ENCODE data around the gene STN1.
A peak's percentile ranks its signal among the peaks of the same experiment; 100 is the strongest.
"Not testable (repeated sequence)": the region's sequence is repeated elsewhere in the genome, so short reads cannot be mapped to it uniquely, and the experiment has no call there.

Gene STN1

DNA sequence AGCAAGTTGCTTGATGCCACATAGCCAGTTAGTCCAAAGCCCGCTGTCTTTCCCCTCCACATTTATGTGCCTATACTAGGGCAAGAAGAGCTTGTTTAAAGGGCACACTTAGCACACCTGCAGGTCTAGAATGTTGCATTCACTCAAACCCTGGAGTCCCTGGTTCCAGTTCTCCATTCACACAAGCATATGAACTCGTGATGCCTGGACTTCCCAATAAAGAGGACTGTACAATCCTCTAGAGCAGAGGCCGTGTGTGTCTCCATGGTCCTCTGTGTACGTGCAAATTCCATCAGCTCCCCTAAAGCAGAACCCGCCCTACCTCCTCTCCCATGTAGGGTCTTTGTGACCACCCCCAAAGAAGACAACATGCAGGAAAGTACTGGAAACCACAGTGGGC is 59.6 kb downstream of the STN1 start:
- DNase-seq: no peak

DNA sequence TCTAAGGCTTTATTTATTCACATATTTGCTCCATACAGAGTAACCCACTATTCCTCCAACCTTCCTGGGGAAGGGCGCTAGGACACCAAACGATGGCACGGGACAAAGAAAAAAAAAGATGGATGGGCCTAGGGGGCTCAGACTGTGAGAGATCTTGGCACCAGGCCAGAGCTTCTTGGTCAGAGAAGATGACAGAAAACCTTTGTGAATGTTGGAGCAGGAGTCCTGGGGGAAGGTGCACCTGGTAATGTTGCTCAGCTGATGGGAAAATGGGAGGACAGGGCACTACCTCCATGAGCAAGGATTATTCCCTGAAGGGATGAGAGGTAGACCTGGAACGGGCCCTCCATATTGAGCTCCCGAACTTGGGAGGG is 61.2 kb downstream of the STN1 start:
- DNase-seq: no peak

DNA sequence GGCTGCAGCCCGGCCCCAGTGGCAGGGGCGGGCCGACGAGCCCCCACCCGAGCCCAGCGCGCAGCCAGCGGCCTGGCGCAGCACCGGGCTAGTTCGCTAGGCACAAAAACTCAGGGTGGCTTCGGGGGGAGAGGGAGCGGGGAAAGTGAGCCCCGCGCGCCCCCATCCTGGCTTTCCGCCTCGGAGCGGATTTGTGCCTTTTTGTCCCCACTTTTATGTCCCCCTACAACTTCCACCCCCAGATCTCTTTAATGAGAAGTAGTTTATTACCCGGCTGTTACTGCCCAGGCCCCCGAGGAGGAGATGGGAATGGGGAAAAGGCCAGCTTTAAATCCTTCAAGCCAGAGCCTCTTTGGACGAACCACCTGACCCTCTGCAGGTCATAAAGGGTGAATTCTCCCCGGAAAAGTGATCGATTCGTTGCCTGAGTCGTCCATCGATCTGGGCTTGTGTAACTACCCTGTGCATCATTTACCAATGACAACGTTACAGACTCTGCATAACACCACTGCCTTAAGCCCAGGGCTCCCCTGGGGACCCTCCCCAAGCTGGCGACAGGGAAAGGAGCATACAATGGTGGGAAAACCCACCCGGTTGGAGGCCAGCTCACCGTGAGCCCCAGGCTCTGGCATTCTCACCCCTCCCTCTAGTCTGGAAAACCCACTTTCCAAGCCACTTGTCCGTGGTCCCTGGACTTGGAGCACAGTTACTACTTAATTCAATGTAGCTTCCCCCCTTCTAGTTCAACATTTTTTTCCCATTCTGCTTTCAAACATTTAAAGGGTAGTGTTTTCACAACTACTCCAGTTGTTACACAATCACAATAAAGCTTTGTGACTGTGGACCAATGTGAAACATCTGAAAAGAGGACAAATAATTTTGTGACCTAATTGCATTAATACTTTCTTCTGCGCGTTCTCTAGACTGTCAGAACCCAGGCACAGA is 61.9 kb downstream of the STN1 start:
- DNase-seq: no peak

DNA sequence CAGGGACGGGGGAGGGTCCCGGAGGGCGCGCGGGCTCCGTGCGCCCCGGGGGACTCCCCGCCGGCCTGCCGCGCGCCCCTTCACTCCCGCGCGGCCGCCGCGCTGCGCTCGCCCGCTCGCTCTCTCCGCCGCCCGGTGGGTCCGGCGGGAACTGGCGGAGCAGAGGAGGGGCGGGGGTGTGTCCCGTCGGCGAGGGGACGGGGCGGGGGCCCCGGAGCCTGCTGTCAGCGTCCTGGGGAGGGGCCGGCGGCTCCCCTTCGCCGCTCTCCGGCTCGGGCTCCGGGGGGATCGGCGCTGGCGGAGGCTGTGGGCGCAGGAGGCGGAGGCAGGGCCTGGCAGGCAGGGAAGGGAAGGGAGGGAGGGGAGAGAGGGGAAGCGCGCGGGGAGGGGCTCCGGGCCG is 62.6 kb downstream of the STN1 start, which contains the start of gene SH3PXD2A:
TSS of gene SH3PXD2A (minus strand) at position 153 of the 400 bp plus-strand sequence. CDS start 310 bp downstream, outside the sequence.
- DNase-seq: peak; percentile 16

DNA sequence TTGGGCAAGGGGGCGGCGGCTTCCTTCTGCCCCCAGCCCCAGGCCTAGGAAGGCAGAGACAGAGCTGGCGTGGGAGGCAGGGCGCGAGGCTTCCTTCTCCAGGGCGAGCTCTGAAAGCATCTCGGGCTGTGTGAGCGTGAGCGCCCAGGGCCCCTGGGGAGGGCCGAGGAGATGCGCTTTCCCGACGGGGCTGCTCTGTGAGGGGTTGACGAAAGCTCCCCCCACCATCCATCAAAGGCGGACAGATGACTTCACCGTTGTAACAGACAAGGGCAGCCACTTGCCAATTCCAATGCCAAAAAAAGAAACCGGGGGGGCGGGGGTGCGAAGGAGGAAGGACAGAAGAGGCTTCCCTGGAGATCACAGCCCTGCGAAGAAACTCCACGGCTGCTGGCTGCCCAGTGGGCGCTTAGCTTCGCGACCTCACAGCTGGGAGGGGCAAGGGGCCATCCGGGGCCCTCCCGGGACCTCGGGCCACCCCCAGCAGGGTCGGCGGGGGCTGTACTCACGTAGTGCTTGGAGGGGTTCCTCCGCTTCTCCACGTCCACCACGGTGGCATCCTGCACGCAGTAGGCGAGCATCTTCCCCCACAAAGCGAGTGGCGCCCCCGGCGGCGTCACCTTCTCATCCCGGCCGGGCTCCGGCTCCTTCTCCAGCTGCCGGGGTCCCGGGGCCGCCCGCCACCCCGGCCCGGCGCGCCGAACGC is 63.1 kb downstream of the STN1 start:
- no peak for DNase-seq

DNA sequence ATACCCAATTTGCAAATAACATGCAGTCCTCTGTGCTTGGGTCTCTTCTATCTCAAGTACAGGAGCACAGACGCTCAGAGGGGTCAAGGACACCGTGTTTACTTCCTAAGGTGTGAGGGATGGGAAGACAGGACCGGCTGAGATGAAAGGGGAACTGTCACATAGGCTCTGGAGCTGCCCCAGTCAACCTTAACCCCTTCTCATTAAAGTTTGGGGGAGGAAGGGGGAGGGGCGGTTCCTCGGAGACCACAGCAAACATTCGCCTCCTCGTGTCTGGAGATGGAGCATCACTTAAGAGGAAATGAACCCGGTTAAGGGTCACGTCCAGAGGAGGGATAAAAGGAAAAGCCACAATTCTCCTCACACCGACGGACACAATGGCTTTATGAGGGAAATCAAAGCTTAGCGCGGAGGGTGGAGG is 63.7 kb downstream of the STN1 start:
- DNase-seq: no peak

DNA sequence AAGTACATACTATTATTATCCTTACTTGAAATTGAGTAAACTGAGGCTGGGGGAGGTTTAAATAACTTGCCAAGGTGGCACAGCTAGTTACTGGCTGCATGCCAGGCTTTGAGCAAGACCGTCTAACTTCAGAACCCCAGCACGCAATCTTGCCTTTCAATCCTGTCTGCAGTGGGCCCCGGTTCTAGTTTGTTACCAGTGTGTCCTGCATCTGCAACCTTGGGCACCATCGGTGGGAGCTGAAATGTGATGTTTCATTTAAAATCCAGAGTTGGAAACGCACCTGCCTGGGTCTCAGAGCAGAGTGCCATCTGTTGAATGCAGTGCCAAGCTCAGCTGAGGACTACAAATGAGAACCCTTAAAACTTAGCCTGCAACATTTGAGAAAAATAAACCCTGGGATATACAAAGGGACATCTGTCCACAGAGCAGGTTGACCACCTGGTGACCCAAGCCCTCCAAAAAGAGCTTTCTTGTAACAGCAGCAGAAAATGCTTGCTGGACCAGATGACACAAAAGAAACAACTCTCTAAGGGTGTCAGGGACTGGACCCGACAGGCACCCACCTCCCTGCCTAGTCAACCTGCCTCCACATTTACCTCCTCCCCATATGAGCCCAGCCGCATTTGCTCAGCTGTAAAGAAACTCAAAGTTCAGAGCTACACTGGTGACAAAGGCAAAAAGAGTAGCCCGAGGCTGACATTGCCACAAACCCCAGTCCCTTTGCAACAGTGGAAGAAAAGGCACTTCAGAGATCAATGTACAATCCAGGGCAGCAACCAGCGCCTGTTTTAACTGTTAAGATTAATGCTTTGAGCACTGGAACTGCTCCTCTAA is 64.3 kb downstream of the STN1 start:
- no peak for DNase-seq

DNA sequence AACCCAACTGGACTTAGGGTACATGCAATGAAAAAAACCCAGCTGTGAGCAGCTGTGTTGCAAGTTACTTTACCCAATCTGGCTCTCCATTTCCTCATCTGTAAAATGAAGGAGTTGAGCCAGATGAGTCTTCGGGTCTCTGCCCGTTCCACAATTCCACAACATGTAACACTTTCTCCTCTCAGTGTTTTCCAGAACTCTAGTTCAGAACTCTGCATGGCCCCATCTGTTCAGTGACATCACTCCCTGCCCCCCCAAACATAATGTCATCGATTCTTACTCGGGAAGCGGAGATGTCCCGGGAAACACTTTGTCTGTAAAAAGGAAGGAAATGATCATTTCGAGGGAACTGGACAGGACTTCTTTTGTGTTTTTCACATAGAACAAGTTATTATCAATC is 65.1 kb downstream of the STN1 start:
- no peak for DNase-seq

DNA sequence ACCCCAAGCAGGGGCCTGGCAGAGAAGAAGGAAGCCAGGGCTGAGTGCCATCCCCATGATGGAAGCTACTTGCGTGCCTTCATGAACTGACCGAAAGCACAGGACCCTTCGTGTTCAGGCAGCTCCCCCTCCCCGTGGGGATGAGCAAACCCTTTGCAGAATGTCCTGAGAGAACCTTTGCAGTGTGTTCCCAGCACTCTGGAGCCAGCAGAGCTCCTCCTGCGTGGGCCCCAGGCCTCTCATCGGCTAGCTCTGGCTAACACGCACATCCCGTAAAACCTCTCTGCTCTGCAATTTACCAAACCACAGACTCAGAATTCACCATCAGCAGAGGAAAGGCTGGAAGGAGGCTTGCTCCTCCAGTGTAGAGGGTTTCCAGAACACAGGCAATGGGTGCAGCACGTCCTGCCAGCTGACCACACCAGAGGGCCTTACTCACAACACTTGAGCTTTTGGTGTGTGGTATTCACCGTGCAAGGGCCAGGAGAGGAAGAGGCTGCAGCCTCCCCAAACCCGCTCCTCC is 65.7 kb downstream of the STN1 start:
- DNase-seq: no peak

DNA sequence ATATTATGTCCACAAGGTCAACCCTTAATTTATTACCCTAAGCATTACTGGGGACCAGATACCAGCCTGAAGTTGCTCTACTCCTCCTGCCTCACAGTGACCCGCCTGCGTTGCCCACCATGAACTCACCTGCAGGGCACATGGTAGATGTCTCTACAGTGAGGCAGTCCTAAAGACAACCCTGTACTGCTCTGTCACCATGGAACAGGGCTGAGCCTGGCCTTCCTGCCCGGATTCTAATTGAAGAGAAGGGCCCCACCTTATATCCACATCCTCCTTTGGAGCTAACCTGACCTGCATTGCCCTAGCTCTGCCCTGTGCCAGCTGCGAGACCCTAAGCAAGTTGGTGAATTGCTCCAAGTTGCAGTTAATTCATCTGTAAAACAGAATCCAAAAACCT is 66.7 kb downstream of the STN1 start:
- DNase-seq: no peak

DNA sequence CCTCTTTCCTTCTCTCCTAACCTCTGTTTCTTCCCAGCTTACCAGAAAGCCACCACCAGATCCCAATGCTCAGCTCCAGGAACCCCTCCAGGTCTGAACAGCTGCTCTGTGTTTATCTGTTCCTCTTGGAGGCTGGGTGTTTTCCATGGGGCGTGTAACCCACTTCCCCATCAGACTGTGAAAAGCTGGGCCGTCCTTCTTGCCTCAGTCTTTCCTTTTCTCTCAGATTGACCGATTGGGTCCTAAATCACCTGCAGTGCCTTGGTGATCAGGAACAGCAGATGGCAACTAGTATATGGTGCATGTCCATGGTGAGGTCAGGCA is 67.5 kb downstream of the STN1 start:
- DNase-seq: no peak

DNA sequence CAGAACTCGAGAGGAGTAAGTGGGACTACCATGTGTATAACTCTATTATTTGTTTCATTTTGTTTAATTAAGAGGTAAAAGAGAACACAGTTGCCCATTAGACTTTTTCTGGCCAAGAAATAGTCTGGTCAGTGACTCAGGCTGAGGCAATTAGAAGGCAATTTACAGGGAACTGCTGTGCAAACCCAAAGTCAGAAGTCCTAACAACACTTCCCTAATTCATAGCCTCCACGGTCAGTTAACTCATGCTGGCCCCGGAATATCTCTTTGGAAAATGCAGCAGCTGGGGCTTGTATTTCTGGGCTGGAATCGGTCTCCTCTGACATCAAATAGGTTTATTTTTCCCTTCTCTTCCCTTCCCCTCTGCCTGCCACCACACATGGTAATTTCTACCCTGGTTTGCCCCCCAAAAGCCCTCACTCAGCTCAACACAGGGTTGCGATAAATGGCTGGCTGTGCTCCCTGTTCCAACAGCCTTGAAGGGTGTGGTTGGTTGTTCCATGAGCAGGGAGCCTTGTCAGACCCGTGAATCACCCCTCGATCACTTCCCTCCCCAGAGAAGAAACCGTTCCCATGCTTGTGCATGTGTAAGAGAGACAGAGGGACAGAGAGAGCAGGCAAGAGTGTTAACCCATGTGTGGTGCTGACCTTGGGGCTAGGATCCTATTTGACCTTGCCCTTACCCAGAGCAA is 68.0 kb downstream of the STN1 start:
- DNase-seq: no peak

DNA sequence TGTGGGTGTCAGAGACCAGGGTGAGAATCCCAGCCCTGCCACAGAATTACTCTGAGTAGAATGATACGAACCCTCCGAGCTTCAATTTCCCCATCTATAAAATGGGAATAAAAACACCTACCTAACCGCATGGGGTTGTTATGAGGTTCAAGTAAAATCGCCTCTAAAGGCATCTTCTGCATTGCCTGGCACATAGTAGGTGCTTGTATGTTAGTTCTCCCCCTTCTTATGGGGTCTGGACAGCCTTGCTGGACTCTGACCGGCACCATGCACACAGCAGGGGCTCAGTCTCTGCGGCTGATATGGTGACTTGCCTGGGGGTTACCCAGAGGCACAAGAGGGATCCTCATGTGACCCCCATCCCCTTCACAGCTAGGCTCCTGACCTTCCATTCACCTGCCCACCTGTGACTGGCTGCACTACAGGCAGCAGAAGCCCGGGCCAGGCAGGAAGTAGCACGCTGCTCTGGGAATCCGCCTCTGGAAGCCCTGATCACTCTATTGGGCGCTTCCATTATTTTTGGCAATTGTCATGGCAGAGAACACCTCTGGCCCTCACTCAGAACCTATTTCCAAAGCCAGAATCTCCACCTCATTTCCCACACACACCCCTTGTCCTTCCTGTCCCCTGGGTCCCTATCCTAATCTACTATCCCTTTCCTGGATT is 68.6 kb downstream of the STN1 start:
- DNase-seq: no peak

DNA sequence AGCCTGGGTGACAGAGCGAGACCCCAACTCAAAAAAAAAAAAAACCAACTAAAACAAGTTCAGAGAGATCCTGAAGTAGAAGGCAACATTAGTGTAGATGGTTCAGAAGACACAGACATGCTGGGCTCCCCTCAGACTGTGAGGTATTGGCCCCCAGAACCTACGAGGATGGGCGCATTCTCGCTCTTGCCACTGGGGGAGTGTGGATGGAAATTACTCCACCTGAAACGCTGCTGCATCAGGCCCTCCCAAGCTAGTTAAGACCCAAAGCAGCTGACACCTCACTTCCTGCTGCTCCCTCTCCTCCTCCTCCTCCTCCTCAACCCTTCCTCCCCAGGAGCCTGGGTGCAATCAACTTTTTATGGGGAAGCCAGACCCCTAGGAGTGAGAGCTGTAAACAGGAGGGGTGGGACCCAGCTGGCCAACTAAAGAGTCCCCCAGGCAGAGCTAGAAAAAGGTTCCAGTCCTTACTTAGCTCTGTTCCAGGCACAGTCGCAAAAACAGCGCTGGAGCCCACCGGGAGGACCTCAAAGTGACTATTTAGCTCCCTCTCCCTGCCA is 70.0 kb downstream of the STN1 start:
- no peak for DNase-seq

DNA sequence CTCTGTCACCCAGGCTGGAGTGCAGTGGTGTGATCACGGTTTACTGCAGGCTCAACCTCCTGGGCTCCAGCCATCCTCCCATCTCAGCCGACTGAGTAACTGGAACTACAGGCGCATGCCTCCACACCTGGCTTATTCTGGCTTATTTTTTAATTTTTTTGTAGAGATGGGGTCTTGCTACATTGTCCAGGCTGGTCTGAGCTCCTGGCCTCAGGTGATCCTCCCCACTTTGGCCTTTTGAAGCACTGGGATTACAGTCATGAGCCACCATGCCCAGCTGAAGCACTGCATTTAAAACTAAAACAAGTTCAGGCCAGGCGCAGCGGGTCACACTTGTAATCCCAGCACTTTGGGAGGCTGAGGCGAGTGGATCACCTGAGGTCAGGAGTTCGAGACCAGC is 70.6 kb downstream of the STN1 start:
- no peak for DNase-seq

DNA sequence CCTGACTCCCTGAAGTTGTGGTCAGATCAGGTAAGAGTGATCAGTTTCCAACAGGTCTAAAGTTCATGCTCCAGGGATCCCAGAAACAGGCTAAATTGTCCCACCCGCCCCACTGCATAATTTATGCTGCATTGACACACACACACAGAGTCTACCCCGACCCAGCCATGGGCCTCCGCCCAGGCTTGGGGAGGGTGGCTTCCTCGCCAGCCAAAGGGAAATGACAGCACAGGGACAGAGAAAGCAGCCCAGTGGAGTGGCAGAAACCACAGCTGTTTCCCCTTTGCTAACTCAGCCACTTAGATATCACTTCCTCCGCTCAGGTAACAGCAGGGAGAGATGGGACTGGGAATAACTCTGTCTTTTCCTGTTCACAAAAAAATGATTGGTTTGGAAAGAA is 72.0 kb downstream of the STN1 start:
- no peak for DNase-seq

DNA sequence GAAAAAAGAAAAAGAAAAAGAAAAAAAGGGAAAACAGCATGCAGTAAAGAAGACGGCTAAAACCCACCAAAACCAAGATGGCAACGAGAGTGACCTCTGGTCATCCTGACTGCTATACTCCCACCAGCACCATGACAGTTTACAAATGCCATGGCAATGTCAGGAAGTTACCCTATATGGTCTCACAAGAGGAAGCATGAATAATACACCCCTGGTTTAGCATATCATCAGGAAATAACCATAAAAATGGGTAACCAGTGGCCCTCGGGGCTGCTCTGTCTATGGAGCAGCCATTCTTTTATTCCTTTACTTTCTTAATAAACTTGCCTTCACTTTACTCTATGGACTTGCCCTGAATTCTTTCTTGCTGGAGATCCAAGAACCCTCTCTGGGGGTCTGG is 72.6 kb downstream of the STN1 start:
- DNase-seq: not testable (repeated sequence)

DNA sequence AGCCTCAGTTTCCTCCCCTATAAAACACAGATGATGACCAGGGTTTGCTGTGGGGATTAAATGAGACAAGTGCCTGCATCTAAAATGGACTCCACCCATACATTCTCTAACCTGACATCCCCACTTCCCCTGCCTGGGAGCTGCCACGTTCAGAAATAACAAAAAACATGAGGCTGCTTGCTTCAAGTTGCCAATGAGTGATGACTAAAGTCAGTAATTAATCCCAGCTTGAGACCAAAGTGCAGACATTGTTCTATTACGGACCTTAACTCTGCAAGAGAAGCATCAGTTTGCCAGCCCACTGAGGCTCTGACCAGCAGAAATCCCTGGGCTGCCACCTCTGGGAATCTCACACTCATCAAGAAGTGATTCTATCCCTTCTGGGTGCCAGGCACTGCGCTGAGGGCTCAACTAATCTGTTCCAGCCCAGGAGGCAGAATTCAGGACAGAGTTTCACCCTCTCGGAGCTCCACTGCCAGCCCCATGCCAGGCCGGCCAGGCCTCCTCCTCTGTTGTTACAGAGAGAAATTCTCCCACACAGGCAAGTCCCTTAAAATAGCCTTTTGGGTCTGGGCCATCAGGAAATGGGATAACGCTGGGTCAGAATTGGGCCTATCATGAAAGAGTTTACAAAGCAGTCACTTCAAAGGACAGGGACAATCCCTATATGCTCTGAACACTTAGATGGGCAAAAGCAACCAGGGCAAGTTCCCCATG is 74.0 kb downstream of the STN1 start:
- no peak for DNase-seq

DNA sequence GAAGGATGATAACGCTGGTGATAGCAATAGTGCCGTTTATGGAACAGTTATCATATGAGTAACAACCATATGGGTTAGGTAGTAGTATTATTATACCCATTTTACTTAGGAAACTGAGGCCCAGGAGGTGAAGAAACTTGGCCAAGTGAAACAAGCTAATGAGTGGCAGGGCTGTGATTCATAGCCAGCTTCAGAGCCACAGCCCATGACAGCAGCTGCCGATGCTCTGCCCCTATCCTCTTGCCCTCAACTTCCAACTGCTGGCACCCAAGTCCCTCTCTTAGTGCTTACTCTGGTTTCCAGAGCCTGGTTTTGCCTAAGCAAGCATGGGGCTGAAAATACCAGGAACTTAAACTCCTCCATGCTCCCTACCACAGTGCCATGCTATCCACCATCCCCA is 74.9 kb downstream of the STN1 start:
- DNase-seq: no peak

DNA sequence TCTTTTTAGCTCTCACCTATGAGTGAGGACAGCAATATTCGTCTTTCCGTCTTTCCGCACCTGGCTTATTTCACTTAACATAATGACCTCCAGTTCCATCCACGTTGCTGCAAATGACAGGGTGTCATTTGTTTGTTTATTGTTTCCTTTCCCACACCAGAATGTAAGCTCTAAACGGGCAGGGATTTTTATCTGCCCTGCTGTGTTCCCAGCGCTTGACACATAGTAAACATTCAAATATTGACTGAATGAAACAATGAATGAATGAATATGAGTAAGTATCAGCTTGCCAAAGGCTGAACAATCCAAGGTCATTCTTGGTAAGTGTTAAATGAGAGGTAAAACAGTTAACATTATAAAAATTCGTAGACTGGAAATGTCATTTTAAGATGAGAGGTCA is 75.4 kb downstream of the STN1 start:
- no peak for DNase-seq

DNA sequence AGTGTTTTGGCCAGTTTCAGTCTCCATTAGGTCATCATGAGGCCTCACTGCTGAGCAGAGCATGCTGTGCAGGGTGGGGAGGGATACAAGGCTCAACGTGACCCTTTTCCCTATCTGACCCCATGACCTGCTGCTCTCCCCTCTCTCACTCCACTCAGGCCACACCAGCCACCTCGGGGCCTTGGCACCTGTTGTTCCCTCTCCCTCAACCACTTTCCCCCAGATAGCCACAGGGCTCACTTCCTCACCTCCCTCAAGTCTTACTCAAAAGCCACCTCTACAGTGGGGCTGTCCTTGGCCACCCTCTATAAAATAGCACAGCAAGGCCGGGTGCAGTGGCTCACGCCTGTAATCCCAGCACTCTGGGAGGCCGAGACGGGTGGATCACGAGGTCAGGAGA is 76.5 kb downstream of the STN1 start:
- no peak for DNase-seq
